ENCODE measurements around the gene TTC38.
"Not testable (repeated sequence)": the region's sequence is repeated elsewhere in the genome, so short reads cannot be mapped to it uniquely, and the experiment has no call there.

TTC38 gene

DNA sequence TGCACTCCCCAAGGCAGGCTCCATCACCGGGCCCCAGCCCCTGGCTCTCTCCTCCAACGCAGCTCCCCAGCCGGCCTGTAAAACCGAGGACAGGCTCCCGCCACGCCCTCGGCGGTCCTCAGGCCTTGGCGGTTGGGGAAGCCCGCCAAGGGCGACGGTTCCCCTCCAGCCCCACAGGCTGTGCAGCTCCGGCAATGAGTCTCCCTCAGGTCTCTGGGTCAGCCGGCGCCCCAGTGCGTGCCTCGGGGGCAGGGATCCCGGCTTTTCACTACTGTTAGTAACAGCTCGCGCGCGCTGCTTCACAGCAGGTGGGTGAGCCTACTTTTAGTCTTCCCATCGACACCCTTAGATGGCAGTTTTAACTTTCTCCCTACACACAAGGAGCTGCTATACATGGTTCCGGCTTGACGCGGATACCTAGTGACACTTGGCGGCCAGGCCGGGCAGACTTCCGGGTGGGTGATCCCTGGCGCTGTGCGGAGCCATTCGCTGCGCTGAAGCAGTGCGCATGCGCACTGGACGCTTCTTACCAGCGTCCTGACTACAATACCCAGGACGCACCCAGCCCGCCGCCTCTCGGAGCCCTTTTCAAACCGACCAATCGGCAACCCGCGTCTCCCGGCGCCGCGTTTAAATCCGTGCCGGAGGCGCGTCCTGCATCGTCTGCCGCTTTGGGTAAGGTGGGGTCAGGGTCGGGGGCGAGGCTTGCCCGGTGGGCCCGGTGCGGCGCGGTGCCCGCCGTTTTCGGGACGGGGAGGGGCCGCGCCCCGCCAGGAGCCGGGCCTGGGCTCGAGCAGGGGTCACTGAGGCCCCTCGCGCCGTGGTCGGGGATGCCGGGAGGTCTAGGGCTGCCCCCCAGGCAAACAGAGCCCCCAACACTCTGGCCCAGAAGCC is 28.7 kb downstream of the TTC38 start, which contains the start of gene GTSE1:
GTSE1 (plus strand) TSS at position 614 of the 894 bp plus-strand sequence. CDS start 531 bp downstream, outside the sequence.
- peak; percentile 92 for DNase-seq (ENCODE audit: low read depth, low spot score)

DNA sequence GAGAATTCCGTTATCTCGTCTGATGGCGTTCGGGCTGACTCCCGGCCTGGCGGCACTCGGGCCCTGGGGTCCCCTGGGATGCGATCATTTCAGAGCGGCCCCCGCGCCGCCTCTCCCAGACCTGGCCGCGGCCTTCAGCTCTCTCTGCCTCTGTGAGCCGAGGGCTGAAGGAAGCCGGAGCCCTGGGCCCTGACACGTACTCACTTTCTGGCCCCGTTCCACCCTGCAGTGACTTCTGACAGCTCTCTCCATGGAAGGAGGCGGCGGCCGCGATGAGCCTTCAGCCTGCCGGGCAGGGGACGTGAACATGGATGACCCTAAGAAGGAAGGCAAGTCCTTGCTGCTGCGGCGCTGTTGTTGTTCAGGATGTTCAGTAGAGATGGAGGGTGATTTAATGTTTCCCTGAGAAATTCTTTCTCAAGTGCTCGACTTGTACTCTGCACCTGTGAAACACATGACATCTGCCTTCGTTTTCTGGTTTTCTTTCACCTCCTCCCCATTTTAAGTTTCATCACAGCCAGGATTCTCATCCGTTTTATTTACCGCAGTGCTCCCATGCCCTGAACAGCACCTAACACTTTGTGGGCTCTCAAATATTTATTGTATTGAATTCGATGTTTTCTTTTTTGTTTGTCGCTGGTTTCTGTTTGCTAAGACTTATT is 29.5 kb downstream of the TTC38 start:
- no peak for DNase-seq (ENCODE audit: low read depth, low spot score)

DNA sequence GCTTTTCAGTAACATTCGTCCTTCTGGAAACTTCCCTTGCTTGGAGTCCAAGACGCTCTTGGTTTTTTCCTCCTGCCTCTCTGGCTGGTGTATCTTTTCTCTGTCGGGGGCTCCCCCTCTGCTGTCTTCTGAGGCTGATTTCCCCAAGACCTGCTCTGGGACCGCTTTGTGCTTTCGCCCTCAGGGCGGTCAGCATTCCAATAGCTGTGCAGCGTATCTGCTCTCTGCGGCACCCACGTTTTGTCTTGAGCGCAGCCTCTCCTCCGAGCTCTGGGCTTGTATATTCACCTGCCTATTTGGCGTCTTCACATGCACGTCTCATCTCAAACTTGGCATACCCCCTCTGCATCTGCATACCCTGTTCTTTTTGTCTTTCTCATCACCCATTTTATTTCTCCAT is 31.3 kb downstream of the TTC38 start:
- DNase-seq (ENCODE audit: low read depth, low spot score): no peak

DNA sequence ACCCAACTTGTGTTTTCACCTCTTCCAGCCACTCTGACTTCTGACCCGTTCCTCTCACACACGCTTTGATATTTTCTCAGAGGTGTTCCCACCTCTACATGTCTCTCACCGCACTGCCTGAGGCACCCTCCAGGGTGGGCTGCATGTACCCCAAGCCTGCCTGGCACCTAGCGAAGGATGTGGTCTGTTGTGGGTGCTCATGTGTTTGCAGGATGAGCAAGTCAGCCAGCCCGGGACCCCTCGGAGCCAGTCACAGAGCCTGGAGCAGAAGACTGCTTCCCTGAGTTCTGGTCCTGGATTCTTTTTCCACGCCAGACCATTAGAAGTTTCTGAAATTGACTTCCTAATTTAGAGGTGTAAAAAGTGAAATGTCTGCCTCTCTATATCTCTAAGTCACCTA is 32.7 kb downstream of the TTC38 start:
- DNase-seq (ENCODE audit: low read depth, low spot score): no peak

DNA sequence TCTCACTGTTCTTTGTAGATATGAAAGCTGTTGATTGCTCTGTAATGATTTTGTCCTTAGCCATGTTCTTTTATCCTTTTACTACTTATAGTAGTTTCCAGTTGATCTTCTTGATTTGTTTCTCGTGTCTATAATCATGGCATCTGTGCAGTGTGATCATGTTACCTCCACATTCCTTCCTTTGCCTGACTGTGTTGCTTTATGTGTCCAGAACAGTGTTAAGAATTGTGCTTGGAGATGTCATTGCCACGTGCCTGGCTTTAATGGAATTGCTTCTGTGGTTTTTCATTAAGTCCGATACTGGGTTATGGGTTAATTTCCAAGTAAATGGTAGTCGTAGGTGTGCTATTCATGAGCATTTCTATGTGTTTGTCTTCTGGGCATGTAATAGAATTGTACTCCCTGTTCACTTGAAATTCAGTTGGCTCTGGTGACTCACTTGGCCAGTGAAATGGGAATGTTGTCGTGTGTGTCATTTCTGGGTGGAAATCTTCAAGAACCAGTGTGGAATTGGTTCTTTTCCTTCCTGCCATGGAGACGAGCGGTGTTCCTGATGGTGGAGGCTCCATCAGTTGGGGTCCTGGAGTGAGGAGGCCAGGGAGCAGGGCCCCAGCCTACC is 35.6 kb downstream of the TTC38 start:
- DNase-seq (ENCODE audit: low read depth, low spot score): no peak

DNA sequence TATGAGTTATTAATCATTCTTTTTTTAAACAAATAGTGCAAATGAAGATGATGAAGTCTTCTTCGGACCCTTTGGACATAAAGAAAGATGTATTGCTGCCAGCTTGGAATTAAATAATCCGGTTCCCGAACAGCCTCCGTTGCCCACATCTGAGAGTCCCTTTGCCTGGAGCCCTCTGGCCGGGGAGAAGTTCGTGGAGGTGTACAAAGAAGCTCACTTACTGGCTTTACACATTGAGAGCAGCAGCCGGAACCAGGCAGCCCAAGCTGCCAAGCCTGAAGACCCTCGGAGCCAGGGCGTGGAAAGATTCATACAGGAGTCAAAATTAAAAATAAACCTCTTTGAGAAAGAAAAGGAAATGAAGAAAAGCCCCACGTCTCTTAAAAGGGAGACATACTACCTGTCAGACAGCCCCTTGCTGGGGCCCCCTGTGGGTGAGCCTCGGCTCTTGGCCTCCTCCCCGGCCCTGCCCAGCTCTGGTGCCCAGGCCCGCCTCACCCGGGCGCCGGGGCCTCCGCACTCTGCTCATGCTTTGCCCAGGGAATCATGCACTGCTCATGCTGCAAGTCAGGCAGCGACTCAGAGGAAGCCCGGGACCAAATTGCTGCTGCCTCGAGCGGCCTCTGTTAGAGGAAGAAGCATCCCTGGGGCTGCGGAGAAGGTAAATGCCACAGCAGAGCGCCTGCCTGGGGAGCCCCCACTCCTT is 40.6 kb downstream of the TTC38 start:
- no peak for DNase-seq (ENCODE audit: low read depth, low spot score)

DNA sequence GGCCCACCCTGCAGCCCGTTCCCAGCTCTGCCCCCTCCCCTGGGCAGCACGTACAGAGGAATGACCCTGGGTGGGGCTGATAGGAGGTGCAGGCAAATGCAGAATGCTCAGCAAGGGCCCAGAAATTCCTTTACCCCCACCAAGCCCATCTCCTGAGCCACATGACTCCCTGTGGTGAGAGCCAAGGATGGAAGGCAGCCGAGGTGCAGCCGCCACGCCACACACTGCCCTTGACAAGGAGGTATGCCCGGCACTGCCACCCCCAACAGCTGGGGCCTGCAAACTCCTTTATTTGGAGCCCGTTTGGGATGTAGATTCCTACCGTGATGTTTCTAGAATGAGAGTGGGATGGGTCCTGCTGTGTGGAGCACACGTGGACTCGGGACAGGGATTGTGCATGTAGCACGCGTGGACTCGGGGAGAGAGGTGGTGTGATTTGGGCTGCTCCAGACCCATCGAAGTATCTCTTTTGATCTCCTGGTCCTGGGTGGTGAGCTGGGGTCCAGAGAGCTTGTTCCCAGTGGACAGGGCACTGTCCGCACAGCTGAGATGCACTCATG is 41.8 kb downstream of the TTC38 start:
- no peak for DNase-seq (ENCODE audit: low read depth, low spot score)

DNA sequence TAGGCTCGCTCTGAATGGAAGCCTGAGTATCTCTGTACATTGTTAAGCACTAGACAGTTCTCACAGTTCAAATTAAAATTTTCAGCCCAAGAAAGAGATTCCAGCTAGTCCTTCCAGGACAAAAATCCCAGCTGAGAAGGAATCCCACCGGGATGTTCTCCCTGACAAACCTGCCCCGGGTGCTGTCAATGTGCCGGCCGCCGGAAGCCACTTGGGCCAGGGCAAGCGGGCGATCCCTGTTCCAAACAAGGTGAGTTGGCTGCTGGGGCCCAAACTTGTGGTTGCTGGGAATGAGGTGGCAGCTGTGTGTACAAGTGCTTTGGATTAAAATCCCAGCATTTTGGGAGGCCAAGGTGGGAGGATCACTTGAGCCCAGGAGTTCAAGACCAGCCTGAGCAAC is 44.2 kb downstream of the TTC38 start:
- DNase-seq (ENCODE audit: low read depth, low spot score): no peak

DNA sequence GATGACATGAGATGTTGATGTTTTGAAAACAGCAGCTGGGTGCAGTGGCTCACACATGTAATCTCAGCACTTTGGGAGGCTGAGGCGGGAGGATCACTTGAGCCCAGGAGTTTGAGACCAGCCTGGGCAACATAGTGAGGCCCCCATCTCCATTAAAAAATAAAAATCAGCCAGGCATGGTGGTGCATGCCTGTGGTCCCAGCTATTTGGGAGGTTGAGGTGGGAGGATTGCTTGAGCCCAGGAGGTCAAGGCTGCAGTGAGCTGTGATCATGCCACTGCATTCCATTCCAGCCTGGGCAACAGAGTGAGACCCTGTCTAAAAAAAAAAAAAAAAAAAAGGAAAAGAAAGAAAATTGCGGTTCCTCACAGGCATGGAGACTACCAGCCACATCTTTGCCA is 45.0 kb downstream of the TTC38 start:
- DNase-seq (ENCODE audit: low read depth, low spot score): not testable (repeated sequence)

DNA sequence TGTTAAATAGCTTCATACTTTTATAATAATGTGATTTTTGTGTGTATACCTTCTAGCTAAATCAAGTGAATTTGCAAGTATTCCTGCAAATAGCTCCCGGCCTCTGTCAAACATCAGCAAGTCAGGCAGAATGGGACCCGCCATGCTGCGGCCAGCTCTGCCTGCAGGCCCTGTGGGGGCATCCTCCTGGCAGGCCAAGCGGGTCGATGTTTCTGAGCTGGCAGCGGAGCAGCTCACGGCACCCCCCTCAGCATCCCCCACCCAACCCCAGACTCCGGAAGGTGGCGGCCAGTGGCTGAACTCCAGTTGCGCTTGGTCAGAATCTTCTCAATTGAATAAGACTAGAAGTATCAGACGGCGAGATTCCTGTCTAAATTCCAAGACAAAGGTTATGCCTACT is 48.2 kb downstream of the TTC38 start:
- no peak for DNase-seq (ENCODE audit: low read depth, low spot score)

DNA sequence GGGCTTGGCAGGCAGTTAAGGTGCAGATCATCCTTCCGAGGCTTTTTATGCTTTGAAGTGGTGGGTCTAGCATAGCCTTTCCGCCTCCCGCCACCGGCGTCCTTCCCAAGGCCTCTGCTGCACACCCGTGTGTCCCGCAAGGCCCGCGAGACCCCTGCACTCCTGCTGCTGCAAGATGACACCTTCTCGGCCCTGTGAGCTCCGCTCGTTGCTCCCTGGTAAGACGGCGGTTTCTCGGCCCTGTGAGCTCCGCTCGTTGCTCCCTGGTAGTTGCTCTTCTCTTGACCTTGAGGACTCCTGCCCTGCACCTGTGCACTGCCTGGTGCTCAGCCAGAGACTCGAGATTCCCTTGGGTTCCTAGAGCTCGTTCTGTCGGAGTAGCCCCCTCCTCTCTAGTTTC is 49.8 kb downstream of the TTC38 start:
- DNase-seq (ENCODE audit: low read depth, low spot score): no peak

DNA sequence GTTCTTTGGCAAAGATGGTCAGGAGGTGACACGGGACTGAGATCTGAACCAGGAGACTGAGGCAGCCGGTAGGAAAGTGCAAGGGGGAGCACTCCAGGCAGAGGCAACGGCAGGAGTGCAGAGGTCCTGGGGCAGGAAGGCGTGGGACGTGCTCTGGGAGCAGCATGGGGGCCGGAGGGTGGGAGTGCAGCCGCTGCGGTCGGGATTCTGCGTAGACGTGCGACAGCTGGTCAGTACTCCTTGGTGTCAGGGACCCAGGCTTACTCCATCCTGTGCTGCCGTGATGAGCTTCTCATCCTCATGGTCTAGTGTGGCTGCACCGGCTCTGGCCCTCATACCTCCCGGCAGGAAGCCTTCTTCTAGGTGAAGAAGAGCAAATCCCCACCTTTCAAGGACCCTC is 50.8 kb downstream of the TTC38 start:
- DNase-seq (ENCODE audit: low read depth, low spot score): no peak

DNA sequence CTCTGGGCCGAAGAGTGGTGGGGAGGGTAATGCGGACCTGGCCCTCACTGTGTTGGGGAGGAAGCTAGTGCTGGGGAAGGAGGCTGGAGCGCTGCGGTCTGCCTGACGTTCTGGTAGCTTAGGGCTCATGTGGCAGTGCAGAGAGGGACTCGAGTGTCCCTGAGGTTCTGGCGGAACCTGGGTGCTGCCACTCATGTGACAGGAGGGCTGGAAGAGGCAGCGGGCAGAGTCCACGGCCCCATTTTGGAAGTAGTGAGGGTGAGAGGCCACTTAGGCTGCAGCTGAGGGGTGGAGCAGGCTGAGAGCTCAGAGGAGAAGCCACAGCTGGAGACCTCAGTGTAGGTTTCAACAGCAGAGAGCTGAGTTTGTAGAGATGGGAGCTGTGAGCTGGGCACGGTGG is 51.5 kb downstream of the TTC38 start:
- no peak for DNase-seq (ENCODE audit: low read depth, low spot score)

DNA sequence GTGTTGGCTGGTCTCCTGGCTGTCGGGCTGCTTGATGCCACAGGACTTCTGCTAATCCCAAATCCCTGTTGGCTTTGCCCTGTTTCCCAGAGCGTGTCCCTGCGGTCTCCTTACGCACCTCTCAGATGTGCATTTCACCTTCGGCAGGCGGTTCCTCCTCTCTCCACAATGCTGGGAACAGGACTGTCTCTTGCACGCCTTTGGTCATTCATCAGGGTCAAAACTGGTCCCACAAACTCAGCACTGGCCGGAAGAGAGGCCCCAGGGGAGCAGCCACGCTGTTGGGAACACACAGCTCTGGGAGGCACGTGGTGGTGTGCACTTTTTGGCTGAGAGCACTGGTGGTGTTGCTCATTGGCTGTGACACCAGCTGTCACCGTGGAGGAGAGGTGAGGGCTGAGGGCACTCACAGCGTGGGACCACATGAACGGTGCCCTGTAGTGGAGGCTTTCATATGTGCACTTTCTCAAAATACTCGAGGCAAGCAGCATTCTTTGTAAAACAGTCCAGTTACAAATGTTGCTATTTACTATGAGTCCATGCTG is 52.4 kb downstream of the TTC38 start:
- no peak for DNase-seq (ENCODE audit: low read depth, low spot score)

DNA sequence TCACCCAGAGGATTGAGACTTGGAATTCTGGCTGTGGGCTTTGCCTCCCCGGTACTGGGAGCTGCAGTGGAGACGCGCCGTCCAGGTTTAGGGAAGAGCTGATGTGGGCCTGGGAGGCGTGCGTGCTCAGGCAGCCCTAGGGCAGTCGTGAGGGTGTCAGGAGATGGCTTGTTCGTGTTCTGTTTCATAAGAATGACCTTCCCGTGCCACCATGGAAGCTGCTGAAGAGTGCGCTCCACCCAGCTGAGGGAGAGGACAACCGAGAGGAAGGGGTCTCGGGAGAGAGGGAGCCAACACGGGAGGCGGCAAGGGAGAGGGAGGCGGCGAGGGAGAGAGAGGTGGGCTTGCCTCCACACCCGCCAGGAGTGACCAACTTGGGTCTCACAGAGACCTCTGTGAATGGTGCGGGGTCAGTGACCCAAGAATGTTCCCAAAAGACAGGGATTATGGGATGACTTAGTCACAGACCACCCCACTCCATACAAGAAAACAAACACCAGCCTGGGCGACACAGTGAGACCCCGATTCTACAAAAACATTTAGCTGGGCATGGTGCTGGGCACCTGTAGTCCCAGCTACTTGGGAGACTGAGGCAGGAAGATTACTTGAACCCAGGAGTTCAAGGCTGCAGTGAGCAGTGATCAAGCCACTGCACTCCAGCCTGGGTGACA is 53.0 kb downstream of the TTC38 start:
- no peak for DNase-seq (ENCODE audit: low read depth, low spot score)

DNA sequence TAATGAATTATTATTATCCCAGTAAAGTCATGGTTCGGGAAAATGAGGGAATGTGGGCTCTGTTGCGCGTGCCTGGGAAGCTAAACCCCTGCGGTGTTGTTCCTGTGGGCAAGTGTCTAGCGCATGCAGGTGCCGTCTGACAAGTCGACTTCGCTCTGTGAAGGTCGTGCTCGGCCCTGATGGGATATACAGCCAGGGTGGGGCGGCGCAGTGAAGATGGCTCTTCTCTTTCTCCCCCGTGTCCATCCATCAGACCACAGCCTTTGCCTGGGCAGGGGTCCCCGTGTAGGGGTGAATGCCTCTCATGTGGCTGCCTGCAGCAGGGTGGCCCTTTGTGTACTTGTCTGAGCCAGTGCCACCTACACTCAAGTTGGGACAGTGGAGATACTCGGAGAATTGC is 54.9 kb downstream of the TTC38 start:
- DNase-seq (ENCODE audit: low read depth, low spot score): no peak

DNA sequence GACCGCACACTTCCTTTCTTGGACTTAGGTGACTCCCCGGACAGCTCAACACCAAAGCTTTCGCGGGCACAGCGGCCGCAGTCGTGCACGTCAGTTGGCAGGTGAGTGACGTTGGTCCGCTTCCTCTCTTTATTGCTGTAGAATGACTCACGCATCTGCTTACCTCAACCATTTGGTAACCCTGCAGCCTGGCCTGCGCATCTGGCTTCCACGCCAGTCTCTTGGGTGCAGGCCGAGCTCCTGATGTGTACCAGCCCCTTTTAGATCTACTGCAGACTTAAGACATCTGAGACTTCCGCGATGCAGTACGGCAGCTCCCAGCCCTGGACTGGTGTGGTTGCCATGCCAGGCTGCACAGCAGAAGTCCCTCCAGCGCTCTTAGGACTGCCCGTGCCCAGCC is 55.4 kb downstream of the TTC38 start:
- DNase-seq (ENCODE audit: low read depth, low spot score): no peak

DNA sequence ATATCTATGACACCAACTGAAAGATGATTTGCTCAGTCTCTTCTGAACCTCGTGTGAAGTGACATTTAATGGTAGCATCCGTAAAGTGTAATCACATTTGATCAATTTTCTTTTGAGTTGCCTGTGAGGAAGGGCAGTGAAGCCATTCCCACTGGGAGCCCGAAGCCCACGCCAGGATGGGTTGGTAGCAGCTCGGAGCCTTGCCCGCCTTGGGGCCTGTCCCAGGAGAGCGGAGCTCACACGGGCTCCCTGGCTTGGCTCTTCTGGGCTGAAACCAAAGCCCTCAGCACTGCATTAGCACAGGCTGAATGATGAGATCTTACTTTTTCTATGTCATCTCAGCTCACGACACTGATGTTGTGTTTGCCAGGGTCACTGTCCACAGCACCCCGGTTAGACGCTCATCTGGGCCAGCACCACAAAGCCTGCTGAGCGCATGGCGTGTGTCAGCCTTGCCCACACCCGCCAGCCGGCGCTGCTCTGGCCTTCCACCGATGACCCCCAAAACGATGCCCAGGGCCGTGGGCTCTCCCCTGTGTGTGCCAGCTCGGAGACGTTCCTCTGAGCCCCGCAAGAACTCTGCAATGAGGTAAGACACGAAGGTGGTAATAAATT is 58.4 kb downstream of the TTC38 start:
- no peak for DNase-seq (ENCODE audit: low read depth, low spot score)

DNA sequence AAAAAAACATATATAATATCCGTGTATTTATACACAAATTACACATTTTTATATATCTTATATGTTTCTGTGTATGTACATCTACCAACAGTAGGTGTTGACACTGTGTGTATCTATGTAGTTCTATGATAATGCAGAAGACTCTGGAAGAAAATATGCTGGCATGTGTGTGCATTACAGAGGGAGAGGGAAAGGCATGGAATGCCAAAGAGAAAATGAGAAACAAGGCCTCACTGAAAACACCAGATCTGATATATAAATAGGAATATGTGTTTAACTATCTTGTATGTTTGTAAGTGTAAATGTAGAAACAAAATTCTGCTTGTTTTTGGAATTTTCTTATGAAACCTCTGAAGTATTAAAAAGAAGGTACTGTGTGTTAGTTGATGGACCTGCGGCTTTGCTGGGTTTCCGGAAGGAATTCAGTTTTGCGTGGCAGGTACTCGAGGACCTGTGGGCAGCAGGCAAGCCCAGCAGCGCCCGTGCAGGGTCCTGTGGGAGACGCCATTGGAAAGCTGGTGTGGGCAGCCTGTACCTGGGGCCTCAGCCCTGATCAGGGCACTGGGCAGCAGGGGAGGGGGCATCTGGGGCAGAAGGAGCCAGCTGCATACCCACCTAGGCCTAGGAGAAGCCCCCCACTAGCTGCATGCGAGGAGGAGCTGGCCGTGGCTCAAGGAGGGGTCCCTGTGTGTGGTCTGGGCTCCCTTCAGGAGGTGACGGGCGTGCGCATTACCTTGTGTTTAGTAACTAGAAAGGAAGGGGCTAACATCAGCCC is 60.1 kb downstream of the TTC38 start:
- no peak for DNase-seq (ENCODE audit: low read depth, low spot score)

DNA sequence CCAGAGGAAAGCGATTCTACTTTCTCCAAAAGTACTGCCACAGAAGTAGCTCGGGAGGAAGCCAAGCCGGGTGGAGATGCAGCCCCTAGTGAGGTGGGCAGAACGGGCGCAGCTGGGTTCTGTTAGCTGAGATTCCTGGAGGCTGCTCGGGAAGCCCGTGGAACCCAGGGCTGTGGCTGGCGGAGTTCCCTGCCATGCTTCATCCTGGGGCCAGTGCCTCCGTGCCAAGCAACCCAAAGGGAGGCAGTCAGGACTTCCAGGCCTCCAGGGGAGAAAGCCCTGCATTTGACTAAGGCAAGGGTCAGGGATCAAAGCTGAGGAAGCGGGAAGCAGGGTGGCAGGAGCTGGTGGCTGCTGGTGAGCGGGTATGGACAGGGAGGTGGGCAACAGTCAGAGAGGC is 61.0 kb downstream of the TTC38 start:
- DNase-seq (ENCODE audit: low read depth, low spot score): no peak

Measured in activated naive CD8-positive, alpha-beta T cell treated with anti-CD3 and anti-CD28 coated beads, Interleukin-2, amount 50 U/mL, for 16 hours (primary cell).